K562 (cell line): Measurements from ENCODE around the gene STAB1. TPM values are rescaled to one million over a fixed set of nuclear protein-coding genes. Genes with fewer than 3 reads are reported as not detected.

Experiments
- ATAC-seq: fragments of 200-7000 bp; cut with Tn5 transposase; 3 replicates; pipeline ENCODE4 v1.9.1; 2020; ENCODE audit warnings: moderate library complexity
- BruUV-seq: library from RNA; stranded (reverse); fragments of 400-500 nt; replicated peaks from 2 replicates; lab custom pipeline; 2021; lab: Mats Ljungman, UMichigan
- CTCF ChIA-PET: fragments of 300-600 bp; formaldehyde crosslinking; extraction: SDS; loops from one replicate; lab custom pipeline; 2021; ENCODE audit warnings: low intra/inter-chr PET ratio; lab: Yijun Ruan, JAX
- POLR2A ChIA-PET: fragments of 300-600, 350-650 bp; sonication (Branson Sonifier 250); formaldehyde crosslinking; extraction: SDS; loops from one replicate; lab custom pipeline; 2021; ENCODE audit warnings: antibody characterized with exemption, inconsistent platforms; lab: Yijun Ruan, JAX
- DNase-seq, 4 experiments: peaks; one replicate each; pipeline versions ENCODE4 v3.0.0 to v3.0.0-alpha.2; 2011 to 2018; ENCODE audit warnings: low spot score in 3 of 4, mixed read lengths in 3 of 4; ENCODE audit errors: extremely low read depth in 1 of 4
- FAIRE-seq: peaks from 2 replicates; lab custom pipeline; 2011; peaks lifted over from hg19 to GRCh38; lab: Jason Lieb, UNC
- H2AFZ ChIP-seq: 2 replicates; pipeline ENCODE4 v1.6.0; 2011; ENCODE audit warnings: low read depth, low read length, control low read depth, inconsistent platforms
- H3K27ac ChIP-seq: fragments of 200-600 bp; 3 replicates; pipeline ENCODE4 v1.8.0; 2011; ENCODE audit warnings: low read depth, mild to moderate bottlenecking, control low read depth, inconsistent platforms, low read length, moderate library complexity, mixed read lengths; ENCODE audit errors: extremely low read depth
- H3K27me3 ChIP-seq, 2 experiments: fragments of 300-600 bp in 1 of 2; 2 replicates in 1 of 2; 3 replicates in 1 of 2; pipeline versions ENCODE4 v1.6.0 to v1.8.0; 2011; ENCODE audit warnings: inconsistent platforms in 2 of 2, low read length in 2 of 2, mild to moderate bottlenecking in 1 of 2, mixed read lengths in 1 of 2, moderate library complexity in 1 of 2; ENCODE audit not compliant: control insufficient read depth in 2 of 2, insufficient read depth in 2 of 2
- H3K36me3 ChIP-seq: fragments of 300-600 bp; 3 replicates; pipeline ENCODE4 v1.8.0; 2011; ENCODE audit warnings: mild to moderate bottlenecking, low read length, inconsistent platforms; ENCODE audit not compliant: control insufficient read depth, insufficient read depth
- H3K4me1 ChIP-seq, 2 experiments: fragments of 200-600 bp in 1 of 2; replicated peaks in 1 of 2; 2 replicates in 1 of 2; 3 replicates in 1 of 2; pipeline versions ENCODE4 v1.5.1 to v1.8.0; 2011; ENCODE audit warnings: inconsistent platforms in 2 of 2, low read length in 2 of 2, mild to moderate bottlenecking in 1 of 2, mixed read lengths in 1 of 2, moderate library complexity in 1 of 2; ENCODE audit not compliant: control insufficient read depth in 2 of 2, insufficient read depth in 2 of 2
- H3K4me2 ChIP-seq: 2 replicates; pipeline ENCODE4 v1.6.1; 2011; ENCODE audit warnings: low read length, control low read depth, inconsistent platforms, mixed read lengths; ENCODE audit not compliant: insufficient read depth
- H3K4me3 ChIP-seq: fragments of 200-600 bp; sonication (generic), shearing (Covaris generic); 2 replicates; pipeline ENCODE4 v1.5.1; 2016; ENCODE audit warnings: control low read depth, inconsistent platforms
- H3K79me2 ChIP-seq: fragments of 200-600 bp; 3 replicates; pipeline ENCODE4 v1.8.0; 2011; ENCODE audit warnings: low read length, inconsistent platforms; ENCODE audit not compliant: control insufficient read depth, insufficient read depth
- H3K9ac ChIP-seq, 2 experiments: 2 replicates each; pipeline versions ENCODE4 v1.6.0 to v1.6.1; 2011; ENCODE audit warnings: low read depth in 2 of 2, low read length in 2 of 2, control low read depth in 1 of 2, inconsistent platforms in 1 of 2, mild to moderate bottlenecking in 1 of 2, mixed read lengths in 1 of 2; ENCODE audit not compliant: insufficient read depth in 1 of 2
- H3K9me1 ChIP-seq: one replicate; pipeline ENCODE4 v1.6.0; 2011; ENCODE audit warnings: inconsistent platforms, mild to moderate bottlenecking, low read length, moderate library complexity; ENCODE audit not compliant: control insufficient read depth, insufficient read depth
- H3K9me3 ChIP-seq: replicated peaks from 2 replicates; pipeline ENCODE4 v1.5.1; 2011; ENCODE audit warnings: low read depth, low read length, inconsistent platforms; ENCODE audit not compliant: control insufficient read depth, insufficient read depth
- H4K20me1 ChIP-seq: replicated peaks from 2 replicates; pipeline ENCODE4 v1.6.1; 2011; ENCODE audit warnings: low read length, inconsistent platforms, mixed read lengths; ENCODE audit not compliant: control insufficient read depth, insufficient read depth
- SRSF9 ChIP-seq: fragments of 200-400 bp; formaldehyde crosslinking; IDR thresholded peaks from 2 replicates; pipeline ENCODE4 v1.6.1; 2017; ENCODE audit warnings: low read depth, low read length, borderline replicate concordance
- ZBTB33 ChIP-seq: sonication (generic); formaldehyde crosslinking; IDR thresholded peaks from 2 replicates; pipeline ENCODE4 v1.8.1; 2023; ENCODE audit warnings: mild to moderate bottlenecking, missing genetic modification reagents
- WGBS: fragments of 100-300 bp; shearing (Covaris generic); methylation state at CpG from one replicate; pipeline ENCODE4 v1.1.6; 2016; ENCODE audit warnings: low coverage, mixed read lengths; ENCODE audit not compliant: insufficient coverage; ENCODE audit errors: missing lambda C conversion rate; 5-methylcytosine and 5-hydroxymethylcytosine counted together
- in situ Hi-C: fragments of 300-500 bp; cut with MboI; formaldehyde crosslinking; loops from 4 replicates; pipeline ENCODE4 v1.15.0; 2018; ENCODE audit warnings: inconsistent platforms, mixed read lengths
- intact Hi-C: fragments of 100-400 bp; cut with micrococcal nuclease; formaldehyde crosslinking; loops from 2 replicates; pipeline ENCODE4 v1.14.2; 2022
- polyA plus RNA-seq, 8 experiments: library from polyadenylated mRNA; depleted of rRNA in 4 of 8; stranded (reverse) in 5 of 8; unstranded in 3 of 8; fragments of >200 nt; fragmentation: Nextera tagmentation in 2 of 8; fragmentation: Illumina TruSeq in 1 of 8; extraction: Ambion mirVana in 2 of 8; extraction: Trizol in 1 of 8; gene quantifications; 2 replicates each; pipeline versions ENCODE4 v1.2.1 to v1.2.3, GENCODE V29; 2011 to 2014; ENCODE audit warnings: inconsistent platforms in 1 of 8, missing spikeins in 1 of 8
- total RNA-seq, 7 experiments: library from RNA; depleted of rRNA in 6 of 7; stranded (reverse); fragments of >200 nt in 6 of 7; fragmentation: Illumina TruSeq in 2 of 7; extraction: Trizol in 2 of 7; gene quantifications; 2 replicates each; pipeline versions ENCODE4 v1.2.1 to v1.2.3, GENCODE V29; 2011 to 2021; ENCODE audit warnings: low replicate concordance in 1 of 7

Gene STAB1
- total and polyA plus RNA-seq, 9 of the 15 experiments (the other 6 are each of a cell fraction or from before 2014, with no cell fraction given), result 0.20 to 3.9 (median 1.2) TPM

GRCh38 chr3:52520716-52521487, 25.8 kb downstream of the STAB1 start:
- no peak overlapping the region for H3K4me2 ChIP-seq
- 81% methylated on average over 12 of the region's 20 CpGs for WGBS
- H3K9ac ChIP-seq, result no peak overlapping the region; a peak in 1 of 4 replicates
- DNase-seq, result no peak
- in situ Hi-C loops (no loop called here), intact Hi-C loops (no loop called here)
- no TSS peak for BruUV-seq
- POLR2A ChIA-PET, result interaction anchor here (0.6 to 1.0 kb wide), 2 partner anchors 11 to 148 kb away, joined by 3 read pairs; no protein-coding TSS in a partner anchor
- no peaks in the 10 kb centered on the region for H3K79me2 ChIP-seq
- H3K9me3 ChIP-seq, result no peaks in the 10 kb centered on the region
- H4K20me1 ChIP-seq, result no peaks in the 10 kb centered on the region
- TF ChIP-seq ZBTB33 (0 out of 2 replicates have a peak, but pooled peaks have one; percentile 21), SRSF9 (no peak)
- peaks cover 24% of the 10 kb centered on the region; the same call in 2 of the 3 replicates for H3K36me3 ChIP-seq
- CTCF ChIA-PET, result no interaction called here
- H3K4me3 ChIP-seq, result no peak overlapping the region
- H3K9me1 ChIP-seq, result no peaks in the 10 kb centered on the region
- no peaks in the 10 kb centered on the region for H3K27me3 ChIP-seq
- no peak overlapping the region for H2AFZ ChIP-seq
- H3K4me1 ChIP-seq, result peaks cover 12 to 63% of the 10 kb centered on the region in 2 experiments; a peak in 4 of 5 replicates
- H3K27ac ChIP-seq, result no peak overlapping the region
- FAIRE-seq, result no peak
- ATAC-seq, result no peak
